Left lung (tissue), 10 donors: ENCODE data around the gene KNTC1. TPM values are rescaled to one million over a fixed set of nuclear protein-coding genes. Genes with fewer than 3 reads are reported as not detected.

Experiments
- ATAC-seq: fragments of 200-7000 bp; cut with Tn5 transposase; one replicate; pipeline ENCODE4 v1.9.1; 2020; ENCODE audit warnings: moderate library complexity
- DNase-seq, 4 donors: peaks; one replicate each; pipeline ENCODE4 v3.0.0-alpha.2; 2013 to 2020
- H3K27ac ChIP-seq, 2 donors: fragments of 200-600 bp; sonication (generic) in 1 of 2; one replicate each; pipeline versions ENCODE4 v1.5.0 to v1.8.0; 2020 to 2021
- H3K27me3 ChIP-seq, 2 donors: fragments of 200-600 bp; sonication (generic) in 1 of 2; one replicate each; pipeline versions ENCODE4 v1.5.0 to v1.8.0; 2020 to 2021
- H3K36me3 ChIP-seq, 2 donors: fragments of 200-600 bp; sonication (generic) in 1 of 2; one replicate each; pipeline versions ENCODE4 v1.5.0 to v1.8.0; 2020 to 2021
- H3K4me1 ChIP-seq, 2 donors: fragments of 200-600 bp; one replicate each; pipeline ENCODE4 v1.8.0; 2021
- H3K4me3 ChIP-seq, 2 donors: fragments of 200-600 bp; sonication (generic) in 1 of 2; one replicate each; pipeline versions ENCODE4 v1.5.0 to v1.8.0; 2020 to 2021; ENCODE audit warnings: mild to moderate bottlenecking in 1 of 2
- H3K9me3 ChIP-seq, 2 donors: fragments of 200-600 bp; sonication (generic) in 1 of 2; one replicate each; pipeline versions ENCODE4 v1.5.0 to v1.8.0; 2020 to 2021
- intact Hi-C, 2 donors: fragments of 100-400 bp; cut with DNase I; formaldehyde crosslinking; loops; one replicate each; pipeline versions ENCODE4 v1.11.2 to v1.14.2; 2022
- polyA plus RNA-seq, 6 donors: library from polyadenylated mRNA; unstranded; fragments of 120-200 nt; gene quantifications; one replicate each; pipeline ENCODE4 v1.2.1, GENCODE V29; 2013; ENCODE audit not compliant: insufficient read length in 6 of 6
- total RNA-seq, 2 donors: library from RNA; stranded (reverse); fragmentation: NEBNext Ultra II Directional; extraction: Animal tissue kit (Norgen Biotek cat#: 25700); gene quantifications; one replicate each; pipeline ENCODE4 v1.2.1, GENCODE V29; 2021
- TF ChIP-seq, protein P1 (sequence below), 2 donors: fragments of 200-600 bp; sonication (generic) in 1 of 2; IDR thresholded peaks; one replicate each; pipeline versions ENCODE4 v1.5.0 to v1.8.0; 2021; ENCODE audit warnings: antibody characterized with exemption in 2 of 2
- donor health status: DM: no; HTN: yes; CAD: no.
- donor health status: DM: no; HTN: no; CAD: no.

Gene KNTC1
- total and polyA plus RNA-seq, 8 donors: 13.6 to 64.7 (median 53.9) TPM

DNA sequence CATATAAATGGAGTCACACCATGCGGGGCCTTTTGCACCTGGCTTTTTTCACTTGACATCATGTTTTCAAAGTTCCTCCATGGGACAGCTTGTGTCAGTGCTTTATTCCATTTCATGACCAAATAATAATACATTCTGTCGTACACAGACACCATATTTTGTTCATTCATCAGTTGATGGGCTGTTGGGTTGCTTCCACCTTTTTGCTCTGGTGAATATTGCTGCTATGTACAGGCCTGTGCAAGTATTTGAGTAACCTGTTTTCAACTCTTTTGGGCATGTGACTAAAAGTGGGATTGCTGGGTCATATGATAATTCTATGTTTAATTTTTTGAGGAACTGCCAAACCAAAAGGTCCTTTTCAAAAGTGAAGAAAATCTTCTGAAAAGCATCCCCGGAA, 129.2 kb downstream of the KNTC1 start:
- no peaks in the 10 kb centered on the region for H3K9me3 ChIP-seq
- DNase-seq (no peak), ATAC-seq (no peak)
- H3K27me3 ChIP-seq: no peaks in the 10 kb centered on the region
- no peak overlapping the region for H3K4me3 ChIP-seq
- H3K4me1 ChIP-seq: no peaks in the 10 kb centered on the region
- TF ChIP-seq, protein P1, sequence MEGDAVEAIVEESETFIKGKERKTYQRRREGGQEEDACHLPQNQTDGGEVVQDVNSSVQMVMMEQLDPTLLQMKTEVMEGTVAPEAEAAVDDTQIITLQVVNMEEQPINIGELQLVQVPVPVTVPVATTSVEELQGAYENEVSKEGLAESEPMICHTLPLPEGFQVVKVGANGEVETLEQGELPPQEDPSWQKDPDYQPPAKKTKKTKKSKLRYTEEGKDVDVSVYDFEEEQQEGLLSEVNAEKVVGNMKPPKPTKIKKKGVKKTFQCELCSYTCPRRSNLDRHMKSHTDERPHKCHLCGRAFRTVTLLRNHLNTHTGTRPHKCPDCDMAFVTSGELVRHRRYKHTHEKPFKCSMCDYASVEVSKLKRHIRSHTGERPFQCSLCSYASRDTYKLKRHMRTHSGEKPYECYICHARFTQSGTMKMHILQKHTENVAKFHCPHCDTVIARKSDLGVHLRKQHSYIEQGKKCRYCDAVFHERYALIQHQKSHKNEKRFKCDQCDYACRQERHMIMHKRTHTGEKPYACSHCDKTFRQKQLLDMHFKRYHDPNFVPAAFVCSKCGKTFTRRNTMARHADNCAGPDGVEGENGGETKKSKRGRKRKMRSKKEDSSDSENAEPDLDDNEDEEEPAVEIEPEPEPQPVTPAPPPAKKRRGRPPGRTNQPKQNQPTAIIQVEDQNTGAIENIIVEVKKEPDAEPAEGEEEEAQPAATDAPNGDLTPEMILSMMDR (IDR thresholded peaks at IDR 0.05): no peak
- H3K27ac ChIP-seq: no peak overlapping the region
- H3K36me3 ChIP-seq: no peaks in the 10 kb centered on the region
- intact Hi-C loops: no loop called here

DNA sequence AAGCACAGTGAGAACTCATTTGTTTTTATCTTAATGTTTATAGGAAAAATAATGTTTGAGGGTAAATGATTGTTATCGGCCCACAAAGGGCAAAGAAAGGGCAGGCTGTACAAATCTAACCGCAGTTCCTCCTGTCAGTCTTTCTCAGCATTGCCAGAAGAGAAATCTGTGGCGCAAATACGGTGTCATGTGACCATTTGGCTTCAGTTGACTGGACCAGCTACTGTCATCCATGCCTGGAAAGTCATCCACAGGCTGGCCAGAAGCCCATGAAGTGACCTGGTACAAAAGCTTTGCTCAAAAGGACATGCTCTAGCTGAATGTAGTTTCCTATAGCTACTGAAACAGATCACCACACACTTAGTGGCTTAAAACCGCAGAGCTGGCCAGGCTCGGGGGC, 132.5 kb downstream of the KNTC1 start:
- H3K4me3 ChIP-seq: no peak overlapping the region
- TF ChIP-seq, protein P1 (IDR thresholded peaks at IDR 0.05): no peak
- intact Hi-C loops: no loop called here
- H3K9me3 ChIP-seq: no peaks in the 10 kb centered on the region
- no peak overlapping the region for H3K27ac ChIP-seq
- H3K27me3 ChIP-seq: no peaks in the 10 kb centered on the region
- DNase-seq (peak in 1 of 4 donors; percentile 48), ATAC-seq (no peak)
- no peaks in the 10 kb centered on the region for H3K4me1 ChIP-seq
- no peaks in the 10 kb centered on the region for H3K36me3 ChIP-seq

DNA sequence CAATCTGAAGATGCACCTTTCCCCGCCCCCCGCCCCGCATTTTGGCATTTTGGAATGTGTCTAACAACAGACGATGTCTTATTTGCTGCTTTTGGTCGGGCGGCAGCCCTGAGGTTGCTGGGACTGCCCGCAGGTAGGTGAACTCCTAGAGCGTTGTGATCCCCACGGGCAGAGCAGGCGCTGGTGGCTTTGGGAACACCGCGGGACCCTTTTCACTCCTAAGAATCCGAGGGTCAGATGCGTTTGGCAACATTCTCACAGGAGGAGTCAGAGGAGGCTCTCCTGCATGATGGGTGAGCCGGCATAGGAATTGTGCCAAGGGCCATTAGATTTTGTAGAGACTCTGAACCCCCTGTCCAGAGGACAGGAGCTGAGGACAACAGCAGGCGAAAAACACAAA, 134.2 kb downstream of the KNTC1 start:
- no peak overlapping the region for H3K4me3 ChIP-seq
- no peaks in the 10 kb centered on the region for H3K4me1 ChIP-seq
- no peaks in the 10 kb centered on the region for H3K27me3 ChIP-seq
- no peak for ATAC-seq
- TF ChIP-seq, protein P1 (IDR thresholded peaks at IDR 0.05): no peak
- intact Hi-C loops: no loop called here
- H3K9me3 ChIP-seq: no peaks in the 10 kb centered on the region
- no peak for DNase-seq
- no peaks in the 10 kb centered on the region for H3K36me3 ChIP-seq
- no peak overlapping the region for H3K27ac ChIP-seq

DNA sequence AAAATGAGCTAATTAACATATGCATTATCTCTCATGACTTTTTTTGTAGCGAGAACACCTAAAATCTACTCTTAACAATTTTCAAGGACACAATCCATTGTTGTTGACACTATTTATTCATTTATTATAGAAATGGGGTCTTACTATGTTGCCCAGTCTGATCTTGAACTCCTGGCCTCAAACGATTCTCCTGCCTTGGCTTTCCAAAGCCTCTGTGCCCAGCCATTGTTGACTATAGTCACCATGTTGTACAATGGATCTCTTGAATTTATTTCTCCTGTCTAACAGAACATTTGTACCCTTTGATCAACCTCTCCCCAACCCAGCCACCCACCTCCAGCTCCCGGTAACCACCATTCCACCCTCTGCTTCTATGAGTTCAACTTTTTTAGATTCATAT, 134.9 kb downstream of the KNTC1 start:
- no peak overlapping the region for H3K4me3 ChIP-seq
- no peak overlapping the region for H3K27ac ChIP-seq
- no peaks in the 10 kb centered on the region for H3K27me3 ChIP-seq
- ATAC-seq (no peak), DNase-seq (no peak)
- TF ChIP-seq, protein P1 (IDR thresholded peaks at IDR 0.05): no peak
- intact Hi-C loops: no loop called here
- H3K9me3 ChIP-seq: no peaks in the 10 kb centered on the region
- no peaks in the 10 kb centered on the region for H3K36me3 ChIP-seq
- H3K4me1 ChIP-seq: no peaks in the 10 kb centered on the region

DNA sequence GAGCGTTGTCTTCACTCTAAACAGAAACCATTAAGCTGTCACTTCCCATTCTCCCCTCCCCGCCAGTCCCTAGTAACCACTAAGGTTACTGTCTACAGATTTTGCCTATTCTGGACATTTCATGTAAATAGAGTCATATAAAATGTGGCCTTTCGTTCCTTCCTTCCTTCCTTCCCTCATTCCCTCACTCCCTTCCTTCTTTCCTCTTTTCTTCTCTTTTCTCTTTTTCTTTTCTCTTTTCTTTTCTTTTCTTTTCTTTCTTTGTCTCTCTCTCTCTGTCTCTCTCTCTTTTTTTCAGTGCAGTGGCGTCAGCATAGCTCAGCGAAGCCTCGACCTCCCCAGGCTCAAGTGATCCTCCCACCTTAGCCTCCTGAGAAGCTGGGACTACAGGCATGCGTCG, 138.3 kb downstream of the KNTC1 start:
- intact Hi-C loops: no loop called here
- no peaks in the 10 kb centered on the region for H3K27me3 ChIP-seq
- no peak overlapping the region for H3K27ac ChIP-seq
- TF ChIP-seq, protein P1 (IDR thresholded peaks at IDR 0.05): no peak
- H3K9me3 ChIP-seq: no peaks in the 10 kb centered on the region
- no peak for DNase-seq
- H3K4me1 ChIP-seq: no peaks in the 10 kb centered on the region
- H3K36me3 ChIP-seq: no peaks in the 10 kb centered on the region
- H3K4me3 ChIP-seq: no peak overlapping the region
- no peak for ATAC-seq
